K562 (cell line): ENCODE data around the gene ASPHD2. TPM values are rescaled to one million over a fixed set of nuclear protein-coding genes. Genes with fewer than 3 reads are reported as not detected.

Experiments used
- BRCA1 ChIP-seq, 2 experiments: fragments of 450-650 bp in 1 of 2; sonication (generic) in 1 of 2; formaldehyde crosslinking in 1 of 2; IDR thresholded peaks; 2 replicates each; pipeline versions ENCODE4 v1.5.0 to v1.6.1; 2017 to 2020; ENCODE audit warnings: mild to moderate bottlenecking in 1 of 2, missing genetic modification reagents in 1 of 2
- FOXA1 ChIP-seq: fragments of 450-650 bp; IDR thresholded peaks from 2 replicates; pipeline ENCODE4 v1.6.1; 2016; ENCODE audit warnings: mild to moderate bottlenecking, borderline replicate concordance
- JUN ChIP-seq, 2 experiments: sonication (generic) in 1 of 2; formaldehyde crosslinking in 1 of 2; IDR thresholded peaks; 2 replicates each; pipeline versions ENCODE4 v1.6.1 to v1.8.0; 2012 to 2022; ENCODE audit warnings: borderline replicate concordance in 2 of 2, mild to moderate bottlenecking in 2 of 2, improper control_type of control experiment in 1 of 2, low read depth in 1 of 2, low read length in 1 of 2, missing genetic modification reagents in 1 of 2
- NFYB ChIP-seq: IDR thresholded peaks from 2 replicates; pipeline ENCODE4 v1.6.1; 2011; ENCODE audit warnings: mild to moderate bottlenecking, moderate library complexity; ENCODE audit not compliant: insufficient read length; ENCODE audit errors: extremely low read depth
- PPARD ChIP-seq: fragments of 250-450 bp; sonication (Bioruptor Pico); IDR thresholded peaks from 2 replicates; pipeline ENCODE4 v1.8.0; 2022; ENCODE audit warnings: inconsistent platforms, mild to moderate bottlenecking, moderate library complexity
- TBP ChIP-seq: optimal IDR thresholded peaks from 2 replicates; pipeline ENCODE3; 2011; ENCODE audit warnings: low read depth, low read length, improper control_type of control experiment
- ZNF133 ChIP-seq: fragments of 250-450 bp; sonication (Bioruptor Pico); IDR thresholded peaks from 2 replicates; pipeline ENCODE4 v1.4.0; 2020; ENCODE audit warnings: mild to moderate bottlenecking
- ZNF175 ChIP-seq: fragments of 200-800 bp; sonication (Bioruptor generic); IDR thresholded peaks from 2 replicates; pipeline ENCODE4 v1.6.1; 2016; ENCODE audit warnings: low read depth, mild to moderate bottlenecking, missing genetic modification characterization, missing compliant biosample characterization
- polyA plus RNA-seq, 8 experiments: library from polyadenylated mRNA; depleted of rRNA in 4 of 8; stranded (reverse) in 5 of 8; unstranded in 3 of 8; fragments of >200 nt; fragmentation: Nextera tagmentation in 2 of 8; fragmentation: Illumina TruSeq in 1 of 8; extraction: Ambion mirVana in 2 of 8; extraction: Trizol in 1 of 8; gene quantifications; 2 replicates each; pipeline versions ENCODE4 v1.2.1 to v1.2.3, GENCODE V29; 2011 to 2014; ENCODE audit warnings: inconsistent platforms in 1 of 8, missing spikeins in 1 of 8
- total RNA-seq, 7 experiments: library from RNA; depleted of rRNA in 6 of 7; stranded (reverse); fragments of >200 nt in 6 of 7; fragmentation: Illumina TruSeq in 2 of 7; extraction: Trizol in 2 of 7; gene quantifications; 2 replicates each; pipeline versions ENCODE4 v1.2.1 to v1.2.3, GENCODE V29; 2011 to 2021; ENCODE audit warnings: low replicate concordance in 1 of 7
- TF ChIP-seq, protein P1 (sequence below): fragments of 450-650 bp; IDR thresholded peaks from 2 replicates; pipeline ENCODE4 v1.6.1; 2016; ENCODE audit warnings: mild to moderate bottlenecking, moderate library complexity
- TF ChIP-seq, protein P2 (sequence below): fragments of 200-800 bp; sonication (Bioruptor generic); IDR thresholded peaks from 2 replicates; pipeline ENCODE4 v1.6.1; 2017; ENCODE audit warnings: missing genetic modification characterization, missing compliant biosample characterization
- TF ChIP-seq, protein P3 (sequence below): fragments of 250-450 bp; sonication (Bioruptor Pico); IDR thresholded peaks from 2 replicates; pipeline ENCODE4 v1.5.0; 2021; ENCODE audit warnings: mild to moderate bottlenecking, moderate library complexity

Gene ASPHD2
- total and polyA plus RNA-seq, 9 of the 15 experiments (the other 6 are each of a cell fraction or from before 2014, with no cell fraction given): 0.18 to 0.64 (median 0.36) TPM

GRCh38 chr22:26401726-26402125, 27.3 kb upstream of the ASPHD2 start (continued):
- no peak for TF ChIP-seq JUN (IDR thresholded peaks at IDR 0.05; ENCODE audit: borderline replicate concordance, low read depth, low read length)
- no peak for TF ChIP-seq JUN (CRISPR knock-in tag; IDR thresholded peaks at IDR 0.05; ENCODE audit: borderline replicate concordance)
- no peak for TF ChIP-seq TBP
- TF ChIP-seq, protein P1, sequence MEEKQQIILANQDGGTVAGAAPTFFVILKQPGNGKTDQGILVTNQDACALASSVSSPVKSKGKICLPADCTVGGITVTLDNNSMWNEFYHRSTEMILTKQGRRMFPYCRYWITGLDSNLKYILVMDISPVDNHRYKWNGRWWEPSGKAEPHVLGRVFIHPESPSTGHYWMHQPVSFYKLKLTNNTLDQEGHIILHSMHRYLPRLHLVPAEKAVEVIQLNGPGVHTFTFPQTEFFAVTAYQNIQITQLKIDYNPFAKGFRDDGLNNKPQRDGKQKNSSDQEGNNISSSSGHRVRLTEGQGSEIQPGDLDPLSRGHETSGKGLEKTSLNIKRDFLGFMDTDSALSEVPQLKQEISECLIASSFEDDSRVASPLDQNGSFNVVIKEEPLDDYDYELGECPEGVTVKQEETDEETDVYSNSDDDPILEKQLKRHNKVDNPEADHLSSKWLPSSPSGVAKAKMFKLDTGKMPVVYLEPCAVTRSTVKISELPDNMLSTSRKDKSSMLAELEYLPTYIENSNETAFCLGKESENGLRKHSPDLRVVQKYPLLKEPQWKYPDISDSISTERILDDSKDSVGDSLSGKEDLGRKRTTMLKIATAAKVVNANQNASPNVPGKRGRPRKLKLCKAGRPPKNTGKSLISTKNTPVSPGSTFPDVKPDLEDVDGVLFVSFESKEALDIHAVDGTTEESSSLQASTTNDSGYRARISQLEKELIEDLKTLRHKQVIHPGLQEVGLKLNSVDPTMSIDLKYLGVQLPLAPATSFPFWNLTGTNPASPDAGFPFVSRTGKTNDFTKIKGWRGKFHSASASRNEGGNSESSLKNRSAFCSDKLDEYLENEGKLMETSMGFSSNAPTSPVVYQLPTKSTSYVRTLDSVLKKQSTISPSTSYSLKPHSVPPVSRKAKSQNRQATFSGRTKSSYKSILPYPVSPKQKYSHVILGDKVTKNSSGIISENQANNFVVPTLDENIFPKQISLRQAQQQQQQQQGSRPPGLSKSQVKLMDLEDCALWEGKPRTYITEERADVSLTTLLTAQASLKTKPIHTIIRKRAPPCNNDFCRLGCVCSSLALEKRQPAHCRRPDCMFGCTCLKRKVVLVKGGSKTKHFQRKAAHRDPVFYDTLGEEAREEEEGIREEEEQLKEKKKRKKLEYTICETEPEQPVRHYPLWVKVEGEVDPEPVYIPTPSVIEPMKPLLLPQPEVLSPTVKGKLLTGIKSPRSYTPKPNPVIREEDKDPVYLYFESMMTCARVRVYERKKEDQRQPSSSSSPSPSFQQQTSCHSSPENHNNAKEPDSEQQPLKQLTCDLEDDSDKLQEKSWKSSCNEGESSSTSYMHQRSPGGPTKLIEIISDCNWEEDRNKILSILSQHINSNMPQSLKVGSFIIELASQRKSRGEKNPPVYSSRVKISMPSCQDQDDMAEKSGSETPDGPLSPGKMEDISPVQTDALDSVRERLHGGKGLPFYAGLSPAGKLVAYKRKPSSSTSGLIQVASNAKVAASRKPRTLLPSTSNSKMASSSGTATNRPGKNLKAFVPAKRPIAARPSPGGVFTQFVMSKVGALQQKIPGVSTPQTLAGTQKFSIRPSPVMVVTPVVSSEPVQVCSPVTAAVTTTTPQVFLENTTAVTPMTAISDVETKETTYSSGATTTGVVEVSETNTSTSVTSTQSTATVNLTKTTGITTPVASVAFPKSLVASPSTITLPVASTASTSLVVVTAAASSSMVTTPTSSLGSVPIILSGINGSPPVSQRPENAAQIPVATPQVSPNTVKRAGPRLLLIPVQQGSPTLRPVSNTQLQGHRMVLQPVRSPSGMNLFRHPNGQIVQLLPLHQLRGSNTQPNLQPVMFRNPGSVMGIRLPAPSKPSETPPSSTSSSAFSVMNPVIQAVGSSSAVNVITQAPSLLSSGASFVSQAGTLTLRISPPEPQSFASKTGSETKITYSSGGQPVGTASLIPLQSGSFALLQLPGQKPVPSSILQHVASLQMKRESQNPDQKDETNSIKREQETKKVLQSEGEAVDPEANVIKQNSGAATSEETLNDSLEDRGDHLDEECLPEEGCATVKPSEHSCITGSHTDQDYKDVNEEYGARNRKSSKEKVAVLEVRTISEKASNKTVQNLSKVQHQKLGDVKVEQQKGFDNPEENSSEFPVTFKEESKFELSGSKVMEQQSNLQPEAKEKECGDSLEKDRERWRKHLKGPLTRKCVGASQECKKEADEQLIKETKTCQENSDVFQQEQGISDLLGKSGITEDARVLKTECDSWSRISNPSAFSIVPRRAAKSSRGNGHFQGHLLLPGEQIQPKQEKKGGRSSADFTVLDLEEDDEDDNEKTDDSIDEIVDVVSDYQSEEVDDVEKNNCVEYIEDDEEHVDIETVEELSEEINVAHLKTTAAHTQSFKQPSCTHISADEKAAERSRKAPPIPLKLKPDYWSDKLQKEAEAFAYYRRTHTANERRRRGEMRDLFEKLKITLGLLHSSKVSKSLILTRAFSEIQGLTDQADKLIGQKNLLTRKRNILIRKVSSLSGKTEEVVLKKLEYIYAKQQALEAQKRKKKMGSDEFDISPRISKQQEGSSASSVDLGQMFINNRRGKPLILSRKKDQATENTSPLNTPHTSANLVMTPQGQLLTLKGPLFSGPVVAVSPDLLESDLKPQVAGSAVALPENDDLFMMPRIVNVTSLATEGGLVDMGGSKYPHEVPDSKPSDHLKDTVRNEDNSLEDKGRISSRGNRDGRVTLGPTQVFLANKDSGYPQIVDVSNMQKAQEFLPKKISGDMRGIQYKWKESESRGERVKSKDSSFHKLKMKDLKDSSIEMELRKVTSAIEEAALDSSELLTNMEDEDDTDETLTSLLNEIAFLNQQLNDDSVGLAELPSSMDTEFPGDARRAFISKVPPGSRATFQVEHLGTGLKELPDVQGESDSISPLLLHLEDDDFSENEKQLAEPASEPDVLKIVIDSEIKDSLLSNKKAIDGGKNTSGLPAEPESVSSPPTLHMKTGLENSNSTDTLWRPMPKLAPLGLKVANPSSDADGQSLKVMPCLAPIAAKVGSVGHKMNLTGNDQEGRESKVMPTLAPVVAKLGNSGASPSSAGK: peak; percentile 65
- TF ChIP-seq BRCA1 (IDR thresholded peaks at IDR 0.05): no peak
- TF ChIP-seq BRCA1 (CRISPR knock-in tag; IDR thresholded peaks at IDR 0.05): no peak
- peak; percentile 77 for TF ChIP-seq NFYB
- TF ChIP-seq, protein P2, sequence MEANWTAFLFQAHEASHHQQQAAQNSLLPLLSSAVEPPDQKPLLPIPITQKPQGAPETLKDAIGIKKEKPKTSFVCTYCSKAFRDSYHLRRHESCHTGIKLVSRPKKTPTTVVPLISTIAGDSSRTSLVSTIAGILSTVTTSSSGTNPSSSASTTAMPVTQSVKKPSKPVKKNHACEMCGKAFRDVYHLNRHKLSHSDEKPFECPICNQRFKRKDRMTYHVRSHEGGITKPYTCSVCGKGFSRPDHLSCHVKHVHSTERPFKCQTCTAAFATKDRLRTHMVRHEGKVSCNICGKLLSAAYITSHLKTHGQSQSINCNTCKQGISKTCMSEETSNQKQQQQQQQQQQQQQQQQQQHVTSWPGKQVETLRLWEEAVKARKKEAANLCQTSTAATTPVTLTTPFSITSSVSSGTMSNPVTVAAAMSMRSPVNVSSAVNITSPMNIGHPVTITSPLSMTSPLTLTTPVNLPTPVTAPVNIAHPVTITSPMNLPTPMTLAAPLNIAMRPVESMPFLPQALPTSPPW: no peak
- TF ChIP-seq FOXA1: no peak
- TF ChIP-seq ZNF133 (CRISPR knock-in tag): no peak
- no peak for TF ChIP-seq PPARD
- no peak; the same call in 1 of the 2 replicates for TF ChIP-seq ZNF175
- TF ChIP-seq, protein P3, sequence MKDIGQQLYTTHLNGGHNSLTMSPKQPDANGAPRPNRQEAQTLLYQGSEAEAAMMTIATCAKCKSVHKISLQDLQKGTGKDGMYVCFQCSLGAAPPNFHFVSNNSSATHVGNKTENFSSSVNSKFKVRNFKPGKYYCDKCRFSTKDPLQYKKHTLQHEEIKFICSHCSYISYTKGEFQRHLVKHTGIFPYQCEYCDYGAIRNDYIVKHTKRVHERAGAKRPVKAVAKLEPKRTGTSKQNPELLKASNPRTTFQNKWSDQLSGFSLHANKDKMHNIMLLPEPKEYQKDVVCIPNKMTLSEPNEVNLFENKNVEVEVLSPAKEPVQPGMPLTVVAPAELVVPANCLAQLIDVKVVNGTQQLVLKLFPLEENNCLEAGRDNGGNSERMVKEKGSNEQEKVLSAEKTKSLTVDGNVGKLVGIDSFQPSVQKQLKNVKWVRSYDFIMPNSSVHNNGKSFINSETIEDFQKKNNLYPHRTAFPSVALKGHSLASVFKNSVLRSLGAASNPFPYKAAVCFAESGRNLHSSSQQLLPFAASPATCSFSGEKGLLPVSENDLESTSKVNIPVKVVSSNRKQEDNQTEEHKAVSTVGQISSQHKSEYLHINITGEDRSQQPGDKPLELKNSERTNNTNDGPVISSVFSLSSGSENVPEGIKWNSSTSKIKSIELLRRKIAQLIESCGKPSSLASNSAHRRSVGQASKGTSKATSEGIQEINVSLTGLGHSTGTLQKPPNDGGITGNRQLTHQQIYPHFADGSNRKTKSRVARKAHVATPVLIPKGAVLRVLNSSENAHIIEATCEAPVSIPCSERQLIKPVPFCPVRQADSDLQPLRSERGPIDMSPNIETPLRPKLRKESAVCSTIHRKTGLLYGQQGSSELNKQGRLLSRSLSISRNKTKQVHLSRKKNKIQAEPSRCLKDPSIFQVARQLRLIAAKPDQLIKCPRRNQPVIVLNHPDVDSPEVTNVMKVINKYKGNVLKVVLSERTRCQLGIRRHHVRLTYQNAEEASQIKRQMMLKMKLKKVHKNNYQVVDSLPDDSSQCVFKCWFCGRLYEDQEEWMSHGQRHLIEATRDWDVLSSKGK (CRISPR knock-in tag): no peak
